KBM-7 (cell line): ENCODE measurements around the gene PDZD2.
A peak's percentile ranks its signal among the peaks of the same experiment; 100 is the strongest.
"Not testable (repeated sequence)": the region's sequence is repeated elsewhere in the genome, so short reads cannot be mapped to it uniquely, and the experiment has no call there.

Experiments used
- DNase-seq: peaks from one replicate; pipeline ENCODE4 v3.0.0-alpha.2; 2015
- in situ Hi-C: fragments of 300-500 bp; cut with MboI; formaldehyde crosslinking; loops from 2 replicates; pipeline ENCODE4 v1.14.3; 2020; ENCODE audit warnings: low sequenced_read_pairs, low pct_unique_long_range_greater_than_20kb, mixed read lengths

The PDZD2 gene

GRCh38 chr5:32029781-32030180 lies 390.9 kb downstream of the PDZD2 start:
- no peak for DNase-seq
- in situ Hi-C loops = no loop called here

GRCh38 chr5:32030222-32030621 lies 391.3 kb downstream of the PDZD2 start:
- no peak for DNase-seq
- in situ Hi-C loops = no loop called here

GRCh38 chr5:32030686-32031085 lies 391.8 kb downstream of the PDZD2 start:
- in situ Hi-C loops = no loop called here
- no peak for DNase-seq

- no peak for DNase-seq
Observed at GRCh38 chr5:32031089-32031488, 392.2 kb downstream of the PDZD2 start.

GRCh38 chr5:32038523-32038922 lies 399.6 kb downstream of the PDZD2 start:
- in situ Hi-C loops = no loop called here

More at GRCh38 chr5:32031089-32031488, 392.2 kb downstream of the PDZD2 start:
- in situ Hi-C loops = no loop called here

GRCh38 chr5:32039133-32039532 lies 400.2 kb downstream of the PDZD2 start:
- DNase-seq, in situ Hi-C loops: not testable (repeated sequence)

More at GRCh38 chr5:32038523-32038922, 399.6 kb downstream of the PDZD2 start:
- DNase-seq = no peak

- in situ Hi-C loops, DNase-seq: not testable (repeated sequence)
Observed at GRCh38 chr5:32039601-32040000, 400.7 kb downstream of the PDZD2 start.

GRCh38 chr5:32040181-32040695 lies 401.3 kb downstream of the PDZD2 start:
- in situ Hi-C loops, DNase-seq: not testable (repeated sequence)

GRCh38 chr5:32042551-32042961 lies 403.6 kb downstream of the PDZD2 start:
- DNase-seq = peak; percentile 21

GRCh38 chr5:32043105-32043504 lies 404.2 kb downstream of the PDZD2 start:
- no peak for DNase-seq
- in situ Hi-C loops = no loop called here

More at GRCh38 chr5:32042551-32042961, 403.6 kb downstream of the PDZD2 start:
- in situ Hi-C loops = no loop called here

GRCh38 chr5:32044434-32044833 lies 405.5 kb downstream of the PDZD2 start:
- in situ Hi-C loops = no loop called here
- DNase-seq = no peak

GRCh38 chr5:32044939-32045338 lies 406.0 kb downstream of the PDZD2 start:
- DNase-seq = no peak
- in situ Hi-C loops = no loop called here

- DNase-seq = no peak
- in situ Hi-C loops = no loop called here
Observed at GRCh38 chr5:32047056-32047455, 408.1 kb downstream of the PDZD2 start.

GRCh38 chr5:32051796-32052195 lies 412.9 kb downstream of the PDZD2 start:
- in situ Hi-C loops = loop anchor here (25.0 kb wide), 1 partner anchor 214 kb away; no protein-coding TSS in a partner anchor
- no peak for DNase-seq

- in situ Hi-C loops = loop anchor here (25.0 kb wide), 1 partner anchor 219 kb away; no protein-coding TSS in a partner anchor
Observed at GRCh38 chr5:32055891-32056866, 417.2 kb downstream of the PDZD2 start.

GRCh38 chr5:32057187-32058096 lies 418.5 kb downstream of the PDZD2 start:
- in situ Hi-C loops = loop anchor here (25.0 kb wide), 1 partner anchor 220 kb away; no protein-coding TSS in a partner anchor

More at GRCh38 chr5:32055891-32056866, 417.2 kb downstream of the PDZD2 start:
- no peak for DNase-seq

GRCh38 chr5:32058101-32058500 lies 419.2 kb downstream of the PDZD2 start:
- no peak for DNase-seq
- in situ Hi-C loops = loop anchor here (25.0 kb wide), 1 partner anchor 221 kb away; no protein-coding TSS in a partner anchor

More at GRCh38 chr5:32057187-32058096, 418.5 kb downstream of the PDZD2 start:
- DNase-seq = no peak

GRCh38 chr5:32058997-32059396 lies 420.1 kb downstream of the PDZD2 start:
- in situ Hi-C loops = loop anchor here (25.0 kb wide), 1 partner anchor 222 kb away; no protein-coding TSS in a partner anchor
- DNase-seq = no peak
